CD14-positive monocyte (primary cell): ENCODE data around the gene ENTPD2. TPM values are rescaled to one million over a fixed set of nuclear protein-coding genes. Genes with fewer than 3 reads are reported as not detected.

Source experiments
- DNase-seq, 3 donors: peaks; one replicate each; pipeline ENCODE4 v3.0.0-alpha.2; 2011 to 2022
- H2AFZ ChIP-seq: 2 replicates; pipeline ENCODE4 v1.6.0; 2012; ENCODE audit warnings: mild to moderate bottlenecking, low read depth, low read length, inconsistent platforms; ENCODE audit not compliant: insufficient read depth, poor library complexity, severe bottlenecking
- H3K27ac ChIP-seq, 2 donors: 1 replicate in 1 of 2; 2 replicates in 1 of 2; pipeline ENCODE4 v1.5.1; 2012 to 2013; ENCODE audit warnings: low read length in 2 of 2, control low read depth in 1 of 2, inconsistent platforms in 1 of 2, low read depth in 1 of 2, mild to moderate bottlenecking in 1 of 2
- H3K27me3 ChIP-seq, 2 donors: one replicate each; pipeline versions ENCODE4 v1.6.0 to v1.6.1; 2011 to 2013; ENCODE audit warnings: low read length in 2 of 2; ENCODE audit not compliant: control insufficient read depth in 2 of 2, insufficient read depth in 2 of 2
- H3K36me3 ChIP-seq, 2 donors: replicated peaks in 1 of 2; 1 replicate in 1 of 2; 2 replicates in 1 of 2; pipeline versions ENCODE4 v1.5.1 to v1.6.1; 2012 to 2013; ENCODE audit warnings: low read length in 2 of 2, control low read depth in 1 of 2, inconsistent platforms in 1 of 2, mild to moderate bottlenecking in 1 of 2; ENCODE audit not compliant: insufficient read depth in 2 of 2, control insufficient read depth in 1 of 2
- H3K4me1 ChIP-seq, 2 donors: 1 replicate in 1 of 2; 2 replicates in 1 of 2; pipeline versions ENCODE4 v1.5.1 to v1.6.1; 2012 to 2013; ENCODE audit warnings: low read length in 2 of 2, control low read depth in 1 of 2, inconsistent platforms in 1 of 2, mild to moderate bottlenecking in 1 of 2, moderate library complexity in 1 of 2; ENCODE audit not compliant: insufficient read depth in 2 of 2, control insufficient read depth in 1 of 2
- H3K4me2 ChIP-seq: replicated peaks from 2 replicates; pipeline ENCODE3; 2012; ENCODE audit warnings: low read length, moderate library complexity, mild to moderate bottlenecking; ENCODE audit not compliant: poor library complexity, severe bottlenecking; ENCODE audit errors: extremely low read depth
- H3K4me3 ChIP-seq, 3 experiments: fragments of 200-600 bp in 1 of 3; sonication (generic) in 1 of 3; replicated peaks in 1 of 3; 1 replicate in 2 of 3; 2 replicates in 1 of 3; pipeline ENCODE4 v1.5.1; 2011 to 2013; ENCODE audit warnings: low read length in 3 of 3, mild to moderate bottlenecking in 3 of 3, control low read depth in 2 of 3, low read depth in 2 of 3, inconsistent platforms in 1 of 3, moderate library complexity in 1 of 3
- H3K79me2 ChIP-seq: 2 replicates; pipeline ENCODE4 v1.6.0; 2012; ENCODE audit warnings: mild to moderate bottlenecking, control low read depth, inconsistent platforms, low read length, moderate library complexity; ENCODE audit not compliant: insufficient read depth
- H3K9ac ChIP-seq: 2 replicates; pipeline ENCODE4 v1.6.0; 2017; ENCODE audit warnings: low read length, mild to moderate bottlenecking; ENCODE audit not compliant: insufficient read depth, poor library complexity, severe bottlenecking
- H3K9me3 ChIP-seq, 2 donors: replicated peaks in 1 of 2; 1 replicate in 1 of 2; 2 replicates in 1 of 2; pipeline versions ENCODE4 v1.5.1 to v1.6.1; 2012 to 2013; ENCODE audit warnings: low read length in 2 of 2, control low read depth in 1 of 2; ENCODE audit not compliant: control insufficient read depth in 1 of 2, insufficient read depth in 1 of 2
- H4K20me1 ChIP-seq: 2 replicates; pipeline ENCODE4 v1.6.0; 2012; ENCODE audit warnings: mild to moderate bottlenecking, low read length, control low read depth, moderate library complexity; ENCODE audit not compliant: insufficient read depth
- H3K27ac Mint-ChIP-seq, 7 donors: one replicate each; pipeline ENCODE4 v1.8.0; 2020; ENCODE audit warnings: mild to moderate bottlenecking in 7 of 7, mixed read lengths in 7 of 7, moderate library complexity in 6 of 7, inconsistent platforms in 2 of 7
- H3K27me3 Mint-ChIP-seq, 3 donors: one replicate each; pipeline ENCODE4 v1.8.0; 2021 to 2022; ENCODE audit warnings: low read depth in 3 of 3, mild to moderate bottlenecking in 3 of 3, mixed read lengths in 3 of 3, moderate library complexity in 3 of 3, inconsistent platforms in 1 of 3
- H3K36me3 Mint-ChIP-seq, 2 donors: one replicate each; pipeline ENCODE4 v1.8.0; 2020; ENCODE audit warnings: mixed read lengths in 2 of 2, inconsistent platforms in 1 of 2, mild to moderate bottlenecking in 1 of 2
- H3K4me1 Mint-ChIP-seq: one replicate; pipeline ENCODE4 v1.8.0; 2020; ENCODE audit warnings: mild to moderate bottlenecking, mixed read lengths
- H3K4me3 Mint-ChIP-seq, 2 donors: one replicate each; pipeline ENCODE4 v1.8.0; 2020; ENCODE audit warnings: mild to moderate bottlenecking in 2 of 2, mixed read lengths in 2 of 2, moderate library complexity in 1 of 2
- H3K9me3 Mint-ChIP-seq, 7 donors: one replicate each; pipeline ENCODE4 v1.8.0; 2020 to 2022; ENCODE audit warnings: mixed read lengths in 7 of 7, mild to moderate bottlenecking in 6 of 7, moderate library complexity in 6 of 7, inconsistent platforms in 2 of 7
- WGBS: methylation state at CpG from one replicate; pipeline ENCODE4 v1.1.5; 2013; ENCODE audit warnings: missing lambda C conversion rate; ENCODE audit not compliant: insufficient coverage; 5-methylcytosine and 5-hydroxymethylcytosine counted together
- intact Hi-C, 2 donors: fragments of 100-400 bp; cut with micrococcal nuclease; formaldehyde crosslinking; loops; one replicate each; pipeline versions ENCODE4 v1.15.0 to v1.15.1; 2023
- polyA plus RNA-seq, 3 donors: library from polyadenylated mRNA; depleted of rRNA in 1 of 3; unstranded in 2 of 3; stranded (reverse) in 1 of 3; fragments of 300-500 nt in 2 of 3; fragments of >200 nt in 1 of 3; fragmentation: Illumina TruSeq in 2 of 3; gene quantifications; 1 replicate in 2 of 3; 2 replicates in 1 of 3; pipeline ENCODE4 v1.2.3, GENCODE V29; 2012 to 2021
- TF ChIP-seq, protein P1 (sequence below): fragments of 200-600 bp; IDR thresholded peaks from one replicate; pipeline ENCODE4 v1.8.0; 2022; ENCODE audit warnings: antibody characterized with exemption, mild to moderate bottlenecking

ENTPD2 gene
- polyA plus RNA-seq, 3 donors, result not detected

- intact Hi-C loops, result loop anchor here in 1 of 2 donors (10.0 kb wide), 1 partner anchor 95 kb away; the partner anchor contains the start of genes C8G and FBXW5
Measured at GRCh38 chr9:137039611-137040366, 14.1 kb downstream of the ENTPD2 start.

GRCh38 chr9:137038916-137039315 is 14.9 kb downstream of the ENTPD2 start:
- TF ChIP-seq, protein P1, sequence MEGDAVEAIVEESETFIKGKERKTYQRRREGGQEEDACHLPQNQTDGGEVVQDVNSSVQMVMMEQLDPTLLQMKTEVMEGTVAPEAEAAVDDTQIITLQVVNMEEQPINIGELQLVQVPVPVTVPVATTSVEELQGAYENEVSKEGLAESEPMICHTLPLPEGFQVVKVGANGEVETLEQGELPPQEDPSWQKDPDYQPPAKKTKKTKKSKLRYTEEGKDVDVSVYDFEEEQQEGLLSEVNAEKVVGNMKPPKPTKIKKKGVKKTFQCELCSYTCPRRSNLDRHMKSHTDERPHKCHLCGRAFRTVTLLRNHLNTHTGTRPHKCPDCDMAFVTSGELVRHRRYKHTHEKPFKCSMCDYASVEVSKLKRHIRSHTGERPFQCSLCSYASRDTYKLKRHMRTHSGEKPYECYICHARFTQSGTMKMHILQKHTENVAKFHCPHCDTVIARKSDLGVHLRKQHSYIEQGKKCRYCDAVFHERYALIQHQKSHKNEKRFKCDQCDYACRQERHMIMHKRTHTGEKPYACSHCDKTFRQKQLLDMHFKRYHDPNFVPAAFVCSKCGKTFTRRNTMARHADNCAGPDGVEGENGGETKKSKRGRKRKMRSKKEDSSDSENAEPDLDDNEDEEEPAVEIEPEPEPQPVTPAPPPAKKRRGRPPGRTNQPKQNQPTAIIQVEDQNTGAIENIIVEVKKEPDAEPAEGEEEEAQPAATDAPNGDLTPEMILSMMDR, result no peak
- Histone ChIP-seq H3K9ac (no peak overlapping the region), H3K4me2 (no peak overlapping the region), H4K20me1 (peaks cover 50% of the 10 kb centered on the region), H2AFZ (no peak overlapping the region), H3K27me3 (peaks cover 2 to 9% of the 10 kb centered on the region in 2 donors), H3K4me3 (no peak overlapping the region), H3K36me3 (peaks cover 15 to 22% of the 10 kb centered on the region in 2 donors), H3K9me3 (no peaks in the 10 kb centered on the region), H3K4me1 (peaks cover 18 to 22% of the 10 kb centered on the region in 2 donors), H3K79me2 (peaks cover 20% of the 10 kb centered on the region), H3K27ac (no peak overlapping the region)
- Mint-ChIP-seq H3K27ac (no peak overlapping the region), H3K4me3 (no peak overlapping the region), H3K27me3 (peaks cover 8 to 15% (median 10%) of the 10 kb centered on the region in 3 donors), H3K9me3 (no peaks in the 10 kb centered on the region), H3K36me3 (peaks cover 5 to 26% of the 10 kb centered on the region in 2 donors), H3K4me1 (peaks cover 15% of the 10 kb centered on the region)
- 94% methylated on average over 3 of the region's 9 CpGs for WGBS
- DNase-seq, result no peak
- intact Hi-C loops, result loop anchor here in 1 of 2 donors (10.0 kb wide), 1 partner anchor 94 kb away; the partner anchor contains the start of genes C8G and FBXW5

More at GRCh38 chr9:137039611-137040366, 14.1 kb downstream of the ENTPD2 start:
- peaks cover 0 to 1% of the 10 kb centered on the region in 2 donors for H3K9me3 ChIP-seq
- no peak overlapping the region for H3K4me3 ChIP-seq
- H3K27ac ChIP-seq, result no peak overlapping the region
- Mint-ChIP-seq H3K27ac (no peak overlapping the region), H3K4me1 (peaks cover 13% of the 10 kb centered on the region), H3K4me3 (no peak overlapping the region), H3K36me3 (peaks cover 5 to 27% of the 10 kb centered on the region in 2 donors), H3K27me3 (peaks cover 17 to 24% (median 18%) of the 10 kb centered on the region in 3 donors), H3K9me3 (peaks cover 0 to 1% (median under 1%) of the 10 kb centered on the region in 7 donors)
- peaks cover 18 to 25% of the 10 kb centered on the region in 2 donors for H3K4me1 ChIP-seq
- H4K20me1 ChIP-seq, result peaks cover 50% of the 10 kb centered on the region
- 89% methylated on average over 21 of the region's 32 CpGs for WGBS
- TF ChIP-seq, protein P1, result no peak
- H3K36me3 ChIP-seq, result peaks cover 15 to 22% of the 10 kb centered on the region in 2 donors
- no peak for DNase-seq
- H3K9ac ChIP-seq, result no peak overlapping the region
- H2AFZ ChIP-seq, result no peak overlapping the region
- H3K4me2 ChIP-seq, result no peak overlapping the region
- H3K27me3 ChIP-seq, result peaks cover 6 to 18% of the 10 kb centered on the region in 2 donors
- peaks cover 15% of the 10 kb centered on the region for H3K79me2 ChIP-seq
